SK-N-SH (cell line): Measurements from ENCODE around the gene ENDOG. TPM values are rescaled to one million over a fixed set of nuclear protein-coding genes. Genes with fewer than 3 reads are reported as not detected.

Source experiments
- CTCF ChIA-PET: fragments of 300-600, 350-600 bp; formaldehyde crosslinking; extraction: SDS; loops from one replicate; lab custom pipeline; 2021; lab: Yijun Ruan, JAX
- POLR2A ChIA-PET: fragments of 350-600 bp; sonication (Branson Sonifier 250); formaldehyde crosslinking; extraction: SDS; loops from one replicate; lab custom pipeline; 2020; ENCODE audit warnings: antibody characterized with exemption, inconsistent platforms; lab: Yijun Ruan, JAX
- DNase-seq: peaks from one replicate; pipeline ENCODE4 v3.0.0; 2012
- H2AFZ ChIP-seq: fragments of 200-600 bp; sonication (generic); 2 replicates; pipeline ENCODE4 v1.8.1; 2016; ENCODE audit warnings: antibody characterized with exemption, mild to moderate bottlenecking, low read depth
- H3F3A ChIP-seq: fragments of 200-600 bp; sonication (generic); replicated peaks from 2 replicates; pipeline ENCODE3; 2016; ENCODE audit warnings: antibody characterized with exemption, mild to moderate bottlenecking; ENCODE audit not compliant: insufficient read depth
- H3K27ac ChIP-seq, 2 experiments: fragments of 200-500 bp in 1 of 2; fragments of 200-600 bp in 1 of 2; sonication (Bioruptor generic) in 1 of 2; sonication (generic), shearing (Covaris generic) in 1 of 2; 2 replicates each; pipeline versions ENCODE4 v1.5.1 to v1.6.1; 2014 to 2016; ENCODE audit warnings: low read depth in 2 of 2, inconsistent platforms in 1 of 2, low read length in 1 of 2, mild to moderate bottlenecking in 1 of 2, mixed read lengths in 1 of 2
- H3K27me3 ChIP-seq: fragments of 200-600 bp; sonication (generic), shearing (Covaris generic); 2 replicates; pipeline ENCODE4 v1.6.1; 2016; ENCODE audit warnings: mixed run types; ENCODE audit not compliant: insufficient read depth
- H3K36me3 ChIP-seq, 2 experiments: fragments of 200-500 bp in 1 of 2; fragments of 200-600 bp in 1 of 2; sonication (Bioruptor generic) in 1 of 2; sonication (generic) in 1 of 2; replicated peaks in 1 of 2; 2 replicates each; pipeline versions ENCODE3 to v1.5.1; 2014 to 2016; ENCODE audit warnings: low read length in 1 of 2, mild to moderate bottlenecking in 1 of 2; ENCODE audit not compliant: insufficient read depth in 2 of 2, control insufficient read depth in 1 of 2
- H3K4me1 ChIP-seq, 2 experiments: fragments of 200-500 bp in 1 of 2; fragments of 200-600 bp in 1 of 2; sonication (Bioruptor generic) in 1 of 2; sonication (generic), shearing (Covaris generic) in 1 of 2; 2 replicates each; pipeline versions ENCODE4 v1.5.1 to v1.6.1; 2014 to 2016; ENCODE audit warnings: low read depth in 1 of 2, low read length in 1 of 2, mixed run types in 1 of 2; ENCODE audit not compliant: insufficient read depth in 2 of 2, control insufficient read depth in 1 of 2
- H3K4me2 ChIP-seq: fragments of 200-600 bp; sonication (generic), shearing (Covaris generic); 2 replicates; pipeline ENCODE4 v1.6.1; 2017; ENCODE audit warnings: mixed run types
- H3K4me3 ChIP-seq, 2 experiments: fragments of 200-500 bp in 1 of 2; fragments of 200-600 bp in 1 of 2; sonication (Bioruptor generic) in 1 of 2; sonication (generic), shearing (Covaris generic) in 1 of 2; 2 replicates each; pipeline versions ENCODE4 v1.5.1 to v1.8.1; 2014 to 2016; ENCODE audit warnings: low read depth in 2 of 2, inconsistent platforms in 1 of 2, low read length in 1 of 2, mild to moderate bottlenecking in 1 of 2, mixed read lengths in 1 of 2, moderate library complexity in 1 of 2
- H3K79me2 ChIP-seq: fragments of 200-600 bp; sonication (generic); 2 replicates; pipeline ENCODE4 v1.8.1; 2017; ENCODE audit warnings: mild to moderate bottlenecking; ENCODE audit not compliant: insufficient read depth
- H3K9ac ChIP-seq: fragments of 200-600 bp; sonication (generic); 2 replicates; pipeline ENCODE4 v1.6.1; 2017; ENCODE audit warnings: mixed run types
- H3K9me2 ChIP-seq: fragments of 200-600 bp; sonication (generic); 2 replicates; pipeline ENCODE4 v1.6.1; 2017; ENCODE audit warnings: mixed run types
- H3K9me3 ChIP-seq: fragments of 200-600 bp; sonication (generic); 2 replicates; pipeline ENCODE4 v1.6.1; 2017; ENCODE audit warnings: mixed run types, mild to moderate bottlenecking, moderate library complexity
- H4K20me1 ChIP-seq: fragments of 200-600 bp; sonication (generic); 2 replicates; pipeline ENCODE4 v1.6.1; 2017; ENCODE audit warnings: mild to moderate bottlenecking, mixed run types; ENCODE audit not compliant: insufficient read depth
- CHD2 ChIP-seq: fragments of 150-350 bp; IDR thresholded peaks from 2 replicates; pipeline ENCODE4 v1.6.1; 2018; ENCODE audit warnings: low read length; ENCODE audit not compliant: partially characterized antibody
- EP300 ChIP-seq, 2 experiments: IDR thresholded peaks; 2 replicates each; pipeline versions ENCODE4 v1.4.0 to v1.6.1; 2012; ENCODE audit warnings: borderline replicate concordance in 1 of 2, low read depth in 1 of 2, low read length in 1 of 2
- EZH2phosphoT487 ChIP-seq: fragments of 200-600 bp; sonication (generic); IDR thresholded peaks from 2 replicates; pipeline ENCODE4 v1.6.1; 2017; ENCODE audit warnings: low read depth, mixed run types, mild to moderate bottlenecking, antibody characterized with exemption, moderate library complexity, borderline replicate concordance
- FOSL2 ChIP-seq: IDR thresholded peaks from 2 replicates; pipeline ENCODE4 v1.4.0; 2012; ENCODE audit warnings: low read depth, mild to moderate bottlenecking, moderate library complexity, borderline replicate concordance
- FOXM1 ChIP-seq: IDR thresholded peaks from 2 replicates; pipeline ENCODE4 v1.4.0; 2012; ENCODE audit warnings: low read depth, mild to moderate bottlenecking
- GABPA ChIP-seq: IDR thresholded peaks from 2 replicates; pipeline ENCODE4 v1.4.0; 2012; ENCODE audit warnings: low read depth, mild to moderate bottlenecking
- GATA2 ChIP-seq: sonication (generic); formaldehyde crosslinking; IDR thresholded peaks from 2 replicates; pipeline ENCODE4 v1.5.0; 2020; ENCODE audit warnings: mild to moderate bottlenecking, missing genetic modification reagents
- MAX ChIP-seq: IDR thresholded peaks from 2 replicates; pipeline ENCODE4 v1.4.0; 2012; ENCODE audit warnings: low read depth
- RAD21 ChIP-seq: IDR thresholded peaks from 2 replicates; pipeline ENCODE4 v1.6.1; 2012; ENCODE audit warnings: mild to moderate bottlenecking, low read length
- RCOR1 ChIP-seq: fragments of 150-350 bp; IDR thresholded peaks from 2 replicates; pipeline ENCODE4 v1.6.1; 2017; ENCODE audit warnings: antibody characterized with exemption, low read length
- REST ChIP-seq: IDR thresholded peaks from 2 replicates; pipeline ENCODE4 v1.6.1; 2012; ENCODE audit warnings: mild to moderate bottlenecking, low read depth, low read length, moderate library complexity
- RXRA ChIP-seq: IDR thresholded peaks from 2 replicates; pipeline ENCODE4 v1.4.0; 2012; ENCODE audit warnings: low read depth, mild to moderate bottlenecking, borderline replicate concordance
- SMC3 ChIP-seq: IDR thresholded peaks from 2 replicates; pipeline ENCODE4 v1.6.1; 2012; ENCODE audit warnings: low read depth, low read length, improper control_type of control experiment
- USF1 ChIP-seq: IDR thresholded peaks from 2 replicates; pipeline ENCODE4 v1.4.0; 2012; ENCODE audit warnings: low read depth, borderline replicate concordance
- WGBS: methylation state at CpG from one replicate; pipeline ENCODE4 v1.1.6; 2017; ENCODE audit warnings: low lambda C conversion rate; 5-methylcytosine and 5-hydroxymethylcytosine counted together
- polyA plus RNA-seq, 3 experiments: library from polyadenylated mRNA; depleted of rRNA; stranded (reverse); fragments of >200 nt; gene quantifications; 2 replicates each; pipeline ENCODE4 v1.2.3, GENCODE V29; 2012
- TF ChIP-seq, protein P1 (sequence below): fragments of 200-600 bp; sonication (generic); IDR thresholded peaks from 2 replicates; pipeline ENCODE4 v1.6.1; 2017; ENCODE audit warnings: antibody characterized with exemption, mild to moderate bottlenecking, moderate library complexity
- TF ChIP-seq, protein P2 (sequence below): fragments of 150-350 bp; IDR thresholded peaks from 2 replicates; pipeline ENCODE4 v1.6.1; 2016; ENCODE audit warnings: mild to moderate bottlenecking, low read depth, low read length

The ENDOG gene
- polyA plus RNA-seq, 1 of the 3 experiments (the other 2 are of a cell fraction) = 26.6 TPM

DNA sequence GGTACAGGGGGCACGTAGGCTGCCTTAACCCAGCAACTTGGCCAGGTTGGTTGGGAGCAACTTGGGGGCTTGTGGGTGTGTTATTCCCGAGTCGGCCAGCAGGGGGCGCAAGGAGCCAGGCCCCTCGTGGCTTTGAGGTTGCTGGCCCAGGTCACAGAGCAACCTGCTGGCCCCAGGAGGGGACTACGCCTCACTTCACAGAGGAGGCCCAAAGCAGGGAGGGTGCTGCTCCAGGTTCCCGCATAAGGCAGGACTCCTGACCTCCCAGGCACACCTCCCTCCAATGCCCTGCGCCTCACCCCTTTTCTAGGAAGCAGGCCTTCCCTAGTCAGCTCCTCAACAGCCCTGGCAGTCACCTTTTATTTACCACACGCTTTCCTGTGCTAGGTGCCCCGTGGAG, 45.3 kb downstream of the ENDOG start:
- H3K27ac ChIP-seq = no peak overlapping the region
- peak overlapping the region in 1 of 2 experiments; percentile 19; a peak in 1 of 4 replicates for H3K4me3 ChIP-seq
- no peaks in the 10 kb centered on the region for H3K9me2 ChIP-seq
- H3K36me3 ChIP-seq = no peaks in the 10 kb centered on the region
- H3K79me2 ChIP-seq = no peaks in the 10 kb centered on the region
- no peaks in the 10 kb centered on the region for H3K27me3 ChIP-seq
- H3K4me1 ChIP-seq = no peaks in the 10 kb centered on the region; a peak in 1 of 4 replicates
- ChIA-PET CTCF (interaction anchor here (0.6 to 6.0 kb wide), 21 partner anchors 9 to 1383 kb away, joined by 3 to 50 read pairs (median 4); partner anchors contain the start of genes ENDOG, KYAT1, LRRC8A and SPOUT1), POLR2A (no interaction called here)
- peak; percentile 87 for DNase-seq
- H3F3A ChIP-seq = no peaks in the 10 kb centered on the region
- no peaks in the 10 kb centered on the region for H4K20me1 ChIP-seq
- 38% methylated on average over 8 of the region's 10 CpGs for WGBS
- H3K4me2 ChIP-seq = no peak overlapping the region
- no peak overlapping the region for H2AFZ ChIP-seq
- TF ChIP-seq RAD21 = peak; percentile 74
- peak; percentile 77 for TF ChIP-seq SMC3
- TF ChIP-seq MAX = 0 out of 2 replicates have a peak, but pooled peaks have one; percentile 24
- TF ChIP-seq FOSL2 = no peak
- TF ChIP-seq, protein P1, sequence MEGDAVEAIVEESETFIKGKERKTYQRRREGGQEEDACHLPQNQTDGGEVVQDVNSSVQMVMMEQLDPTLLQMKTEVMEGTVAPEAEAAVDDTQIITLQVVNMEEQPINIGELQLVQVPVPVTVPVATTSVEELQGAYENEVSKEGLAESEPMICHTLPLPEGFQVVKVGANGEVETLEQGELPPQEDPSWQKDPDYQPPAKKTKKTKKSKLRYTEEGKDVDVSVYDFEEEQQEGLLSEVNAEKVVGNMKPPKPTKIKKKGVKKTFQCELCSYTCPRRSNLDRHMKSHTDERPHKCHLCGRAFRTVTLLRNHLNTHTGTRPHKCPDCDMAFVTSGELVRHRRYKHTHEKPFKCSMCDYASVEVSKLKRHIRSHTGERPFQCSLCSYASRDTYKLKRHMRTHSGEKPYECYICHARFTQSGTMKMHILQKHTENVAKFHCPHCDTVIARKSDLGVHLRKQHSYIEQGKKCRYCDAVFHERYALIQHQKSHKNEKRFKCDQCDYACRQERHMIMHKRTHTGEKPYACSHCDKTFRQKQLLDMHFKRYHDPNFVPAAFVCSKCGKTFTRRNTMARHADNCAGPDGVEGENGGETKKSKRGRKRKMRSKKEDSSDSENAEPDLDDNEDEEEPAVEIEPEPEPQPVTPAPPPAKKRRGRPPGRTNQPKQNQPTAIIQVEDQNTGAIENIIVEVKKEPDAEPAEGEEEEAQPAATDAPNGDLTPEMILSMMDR = peak; percentile 84
- no peak overlapping the region for H3K9ac ChIP-seq
- H3K9me3 ChIP-seq = no peaks in the 10 kb centered on the region

DNA sequence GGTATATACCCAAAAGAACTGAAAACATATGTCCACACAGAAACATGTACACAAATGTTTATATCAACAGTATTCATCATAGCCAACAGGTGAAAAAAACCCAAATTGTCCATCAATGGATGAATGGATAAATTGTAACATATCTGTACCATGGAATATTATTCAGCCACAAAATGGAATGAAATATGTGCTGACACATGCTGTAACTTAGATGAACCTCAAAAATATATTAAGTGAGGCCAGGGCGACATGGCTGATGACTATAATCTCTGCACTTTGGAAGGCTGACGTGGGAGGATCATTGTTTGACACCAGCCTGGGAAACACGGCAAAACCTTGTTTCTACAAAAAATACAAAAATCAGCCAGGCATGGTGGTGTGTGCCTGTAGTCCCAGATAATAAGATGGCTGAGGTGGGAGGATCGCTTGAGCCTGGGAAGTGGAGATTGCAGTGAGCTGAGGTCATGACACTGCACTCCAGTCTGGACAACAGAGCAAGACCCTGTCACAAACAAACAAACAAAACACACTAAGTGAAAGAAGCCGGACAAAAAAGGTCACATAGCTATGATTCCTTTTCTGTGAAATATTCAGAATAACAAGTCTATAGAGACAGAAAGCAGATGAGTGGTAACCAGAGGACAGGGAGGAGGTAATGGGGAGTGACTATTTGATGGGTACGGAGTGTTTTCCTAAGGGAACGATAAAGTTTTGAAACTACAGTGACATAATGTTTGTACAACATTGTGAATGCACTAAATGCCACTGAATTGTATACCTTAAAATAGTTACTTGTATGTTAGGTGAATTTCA, 52.0 kb downstream of the ENDOG start:
- no peaks in the 10 kb centered on the region for H3K27me3 ChIP-seq
- H3K27ac ChIP-seq = no peak overlapping the region
- WGBS = 90% methylated on average over 7 of the region's 7 CpGs
- POLR2A ChIA-PET = no interaction called here
- CTCF ChIA-PET = interaction anchor here (1.9 kb wide), 2 partner anchors 10 to 58 kb away, joined by 5 to 7 read pairs; partner anchors contain the start of gene KYAT1
- no peak overlapping the region for H3K9ac ChIP-seq
- H3K4me3 ChIP-seq = no peak overlapping the region
- no peak overlapping the region for H3K4me2 ChIP-seq
- H3F3A ChIP-seq = no peaks in the 10 kb centered on the region
- no peaks in the 10 kb centered on the region for H3K9me2 ChIP-seq
- H3K9me3 ChIP-seq = no peaks in the 10 kb centered on the region
- peaks cover 6% of the 10 kb centered on the region; the same call in 1 of the 2 replicates for H3K79me2 ChIP-seq
- no peak overlapping the region for H2AFZ ChIP-seq
- no peak for DNase-seq
- 0 out of 4 replicates have a peak, but pooled peaks cover 0 to 7% of the 10 kb centered on the region in 2 experiments for H3K4me1 ChIP-seq
- H4K20me1 ChIP-seq = no peaks in the 10 kb centered on the region
- H3K36me3 ChIP-seq = no peaks in the 10 kb centered on the region
- no peak for TF ChIP-seq REST
- no peak for TF ChIP-seq SMC3
- no peak for TF ChIP-seq USF1
- TF ChIP-seq, protein P2, sequence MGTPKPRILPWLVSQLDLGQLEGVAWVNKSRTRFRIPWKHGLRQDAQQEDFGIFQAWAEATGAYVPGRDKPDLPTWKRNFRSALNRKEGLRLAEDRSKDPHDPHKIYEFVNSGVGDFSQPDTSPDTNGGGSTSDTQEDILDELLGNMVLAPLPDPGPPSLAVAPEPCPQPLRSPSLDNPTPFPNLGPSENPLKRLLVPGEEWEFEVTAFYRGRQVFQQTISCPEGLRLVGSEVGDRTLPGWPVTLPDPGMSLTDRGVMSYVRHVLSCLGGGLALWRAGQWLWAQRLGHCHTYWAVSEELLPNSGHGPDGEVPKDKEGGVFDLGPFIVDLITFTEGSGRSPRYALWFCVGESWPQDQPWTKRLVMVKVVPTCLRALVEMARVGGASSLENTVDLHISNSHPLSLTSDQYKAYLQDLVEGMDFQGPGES = no peak
- TF ChIP-seq GATA2 (CRISPR knock-in tag) = no peak
- no peak for TF ChIP-seq CHD2
- TF ChIP-seq RXRA = no peak
- TF ChIP-seq EZH2phosphoT487 = no peak
- TF ChIP-seq FOXM1 = no peak
- TF ChIP-seq GABPA = no peak
- TF ChIP-seq MAX = no peak
- TF ChIP-seq EP300 (IDR thresholded peaks at IDR 0.05; ENCODE audit: borderline replicate concordance in 1 of 2, low read depth in 1 of 2, low read length in 1 of 2) = no peak
- no peak for TF ChIP-seq RCOR1
- no peak for TF ChIP-seq FOSL2
- TF ChIP-seq RAD21 = no peak
